ENCODE measurements around the gene ATRN.

The ATRN gene

DNA sequence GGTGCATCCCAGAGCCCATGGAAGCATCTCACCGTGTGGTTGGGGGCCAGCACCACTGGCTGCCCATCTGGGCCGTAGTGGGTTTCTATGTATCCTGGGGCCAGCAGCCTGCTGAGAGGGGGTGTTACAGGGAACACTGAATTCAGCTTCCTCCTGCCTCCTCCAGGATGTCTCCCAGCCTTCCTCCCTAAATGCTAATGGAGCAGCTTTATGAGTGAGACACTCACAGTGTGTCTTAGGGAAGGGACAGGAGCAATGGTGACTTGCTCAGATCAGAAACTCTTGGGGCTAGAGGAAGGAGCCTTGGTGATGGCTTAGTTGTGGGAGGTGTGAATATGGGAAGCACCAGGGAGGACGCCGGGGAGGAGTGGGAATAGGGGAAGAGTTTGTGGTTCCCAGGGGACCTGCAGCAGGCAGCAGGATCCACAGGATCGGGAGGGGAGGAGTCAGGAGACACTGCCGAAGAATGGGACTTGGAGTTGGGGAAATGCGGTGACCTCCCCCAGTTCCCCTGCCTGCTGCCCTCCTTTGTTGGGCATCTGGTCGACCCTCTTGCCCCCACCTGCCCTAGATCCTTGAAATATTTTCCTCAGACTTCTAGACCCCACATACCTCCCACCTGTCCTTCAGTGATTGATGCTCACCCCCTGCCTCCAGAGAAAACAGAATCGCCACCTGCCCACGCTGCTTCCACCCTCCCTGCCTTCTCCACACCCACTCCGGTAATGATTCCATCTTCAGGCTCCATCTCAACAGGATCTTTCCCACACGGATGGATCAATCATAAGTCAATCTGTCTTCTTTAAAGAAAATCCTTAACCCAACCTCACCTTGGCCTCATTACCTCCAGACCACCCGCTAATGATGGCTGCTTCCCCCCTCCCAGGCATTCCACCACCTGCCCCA lies 204.4 kb downstream of the ATRN start:
- no peak for DNase-seq (ENCODE audit: low read depth)

DNA sequence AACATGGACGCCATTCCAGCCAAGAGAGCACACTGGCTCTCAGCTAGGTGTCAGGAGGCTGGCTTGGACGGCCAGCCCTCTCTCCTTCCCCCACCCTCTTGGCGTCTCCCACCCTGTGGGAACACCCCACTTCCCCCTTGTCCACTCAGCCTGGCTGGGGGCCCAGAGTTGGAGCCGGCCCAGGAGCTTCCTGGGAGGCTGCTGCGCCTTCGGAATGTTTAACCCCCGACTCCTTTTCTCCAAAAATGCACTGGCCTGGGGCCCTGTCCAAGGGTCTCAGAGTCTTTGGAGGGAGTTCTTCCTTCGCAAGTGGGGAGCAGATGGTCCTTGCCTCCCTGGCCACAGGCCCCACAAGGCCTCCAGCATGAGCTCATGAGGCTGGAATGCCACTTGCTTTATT lies 206.9 kb downstream of the ATRN start:
- no peak for DNase-seq (ENCODE audit: low read depth)

DNA sequence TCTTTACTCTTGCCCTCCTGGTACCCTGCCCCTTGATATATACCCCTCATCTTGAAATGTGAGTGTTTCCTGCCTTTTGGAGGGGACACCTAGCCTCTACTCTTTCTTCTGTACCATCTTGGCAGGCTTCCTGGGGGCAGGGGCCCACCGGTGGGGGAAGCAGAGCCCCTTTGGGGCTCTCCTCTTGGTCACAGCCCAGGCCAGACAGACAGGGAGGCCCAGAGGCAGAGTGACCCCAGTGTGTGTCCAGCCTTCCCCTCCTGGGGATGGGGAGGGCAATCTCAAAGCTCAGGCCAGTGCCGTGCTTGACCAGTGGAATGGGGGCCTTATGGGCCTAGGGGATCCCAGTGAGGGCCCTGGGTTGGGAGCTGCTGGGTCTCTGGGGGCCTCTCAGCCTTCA lies 207.4 kb downstream of the ATRN start:
- DNase-seq (ENCODE audit: low read depth): no peak

DNA sequence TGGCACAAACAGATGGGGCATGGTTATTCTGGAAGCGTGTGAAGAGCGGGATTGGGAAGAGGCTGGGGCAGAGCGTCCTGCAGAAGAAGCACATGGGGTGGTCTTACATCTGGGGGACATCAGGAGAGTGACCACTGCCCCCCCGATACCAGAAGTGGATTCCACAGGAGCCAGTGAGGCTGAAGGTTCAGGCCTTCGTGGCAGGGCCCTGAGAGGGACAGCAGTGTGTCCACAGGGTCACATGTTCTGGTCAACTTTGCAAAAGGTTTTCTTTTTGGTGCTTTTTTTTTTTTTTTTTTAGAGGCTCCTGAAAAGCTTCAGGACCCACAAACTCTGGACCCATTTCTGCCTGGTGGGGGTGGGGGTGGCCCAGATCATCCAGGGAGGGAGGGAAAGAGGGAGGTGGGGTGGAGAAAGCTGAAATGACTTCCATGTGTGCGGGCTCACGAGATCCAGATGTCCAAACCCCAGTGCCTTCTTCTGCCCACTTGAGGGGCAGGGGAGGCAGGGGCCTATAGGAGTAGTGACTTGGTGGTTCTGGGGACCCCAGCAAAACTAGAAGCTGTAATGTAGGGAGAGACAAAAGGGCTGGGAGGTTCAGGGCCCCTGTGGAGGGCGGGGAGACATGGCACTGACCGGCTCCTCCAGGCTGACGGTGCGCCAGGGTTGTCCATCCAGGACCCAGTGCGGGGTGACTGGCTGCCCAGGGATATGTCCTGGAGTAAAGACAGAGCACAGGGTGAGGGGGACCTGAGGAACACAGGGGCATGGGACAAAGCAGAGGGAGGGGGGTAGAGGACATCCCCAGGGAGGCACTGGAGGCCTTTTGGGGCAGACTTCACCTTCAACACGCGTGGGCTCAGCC lies 208.3 kb downstream of the ATRN start:
- no peak for DNase-seq (ENCODE audit: low read depth)

DNA sequence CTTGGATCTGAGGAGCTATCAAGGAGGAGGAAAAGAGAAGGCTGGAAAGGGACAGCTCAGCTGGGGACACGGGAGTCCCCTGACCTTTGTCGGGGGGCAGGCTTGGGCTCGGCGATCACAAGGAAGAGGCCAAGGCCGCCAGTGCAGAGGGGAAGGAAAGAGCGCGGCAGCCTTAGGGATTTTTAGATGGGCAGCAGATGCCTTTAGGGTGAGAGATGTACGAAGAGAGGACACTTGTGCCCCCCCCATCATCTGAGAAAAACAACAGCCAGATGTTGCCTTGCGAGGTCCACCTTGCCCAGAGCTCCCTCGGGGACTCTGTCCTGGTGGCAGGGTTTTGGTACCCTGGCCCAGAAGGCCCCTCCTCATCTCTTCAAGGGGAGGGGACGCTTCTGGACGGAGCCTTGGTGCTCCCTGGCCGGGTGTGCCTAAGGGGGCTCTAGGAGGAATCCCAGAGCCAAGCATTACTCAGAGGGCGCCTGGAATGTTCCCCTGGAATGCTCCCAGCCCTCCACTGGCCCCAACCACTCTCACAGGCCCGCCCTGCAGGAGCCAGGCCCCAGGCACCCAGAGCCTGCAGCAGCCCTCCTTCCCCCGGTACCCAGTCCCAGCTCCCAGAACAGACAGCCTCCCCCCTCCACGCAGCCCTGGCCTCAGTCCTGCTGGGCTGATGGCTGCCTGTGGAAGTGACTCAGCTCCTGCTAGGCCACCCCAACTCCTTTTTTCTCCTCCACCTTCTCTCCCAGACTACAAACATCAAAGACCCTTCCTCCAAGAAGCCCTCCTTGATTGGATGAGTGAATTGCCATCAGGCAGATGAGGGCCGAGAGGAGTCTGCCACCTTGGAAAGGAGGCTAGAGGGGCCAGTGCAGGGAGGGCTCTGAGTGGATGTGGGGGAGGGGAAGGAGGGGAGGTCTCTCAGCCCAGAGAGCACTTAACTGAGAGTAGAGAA lies 209.2 kb downstream of the ATRN start:
- DNase-seq (ENCODE audit: low read depth): peak; percentile 70

DNA sequence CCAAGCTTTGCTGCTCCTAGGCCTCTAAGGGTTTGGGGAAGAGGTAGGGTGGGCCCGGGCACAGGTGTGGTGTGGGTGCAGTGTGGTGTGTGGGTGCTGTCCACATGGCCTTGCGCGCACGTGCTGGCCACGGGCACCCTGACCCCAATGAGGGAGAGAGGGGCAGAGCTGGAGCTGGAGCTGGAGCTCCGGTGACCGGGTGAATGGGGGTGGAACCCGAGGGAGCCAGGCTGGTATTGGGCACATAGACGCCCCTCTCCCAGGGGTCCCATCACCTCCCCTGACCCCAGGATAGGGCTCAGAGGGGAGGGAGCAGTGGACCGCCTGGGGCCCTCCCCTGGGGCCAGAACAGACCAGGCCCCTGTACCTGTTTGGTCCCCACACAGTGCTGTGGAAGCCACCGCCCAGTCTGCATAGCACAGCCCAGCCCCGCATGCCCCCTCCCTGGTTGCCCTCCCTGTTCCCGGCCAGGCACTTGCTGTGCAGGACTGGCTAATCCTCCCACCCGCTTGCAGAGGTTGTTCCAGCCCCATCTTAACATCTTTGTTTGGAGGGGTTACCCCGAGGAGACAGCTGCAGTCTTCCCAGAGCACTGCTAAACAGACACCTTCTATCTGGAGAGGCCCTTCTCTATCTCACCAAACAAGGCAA lies 210.0 kb downstream of the ATRN start:
- DNase-seq (ENCODE audit: low read depth): no peak

DNA sequence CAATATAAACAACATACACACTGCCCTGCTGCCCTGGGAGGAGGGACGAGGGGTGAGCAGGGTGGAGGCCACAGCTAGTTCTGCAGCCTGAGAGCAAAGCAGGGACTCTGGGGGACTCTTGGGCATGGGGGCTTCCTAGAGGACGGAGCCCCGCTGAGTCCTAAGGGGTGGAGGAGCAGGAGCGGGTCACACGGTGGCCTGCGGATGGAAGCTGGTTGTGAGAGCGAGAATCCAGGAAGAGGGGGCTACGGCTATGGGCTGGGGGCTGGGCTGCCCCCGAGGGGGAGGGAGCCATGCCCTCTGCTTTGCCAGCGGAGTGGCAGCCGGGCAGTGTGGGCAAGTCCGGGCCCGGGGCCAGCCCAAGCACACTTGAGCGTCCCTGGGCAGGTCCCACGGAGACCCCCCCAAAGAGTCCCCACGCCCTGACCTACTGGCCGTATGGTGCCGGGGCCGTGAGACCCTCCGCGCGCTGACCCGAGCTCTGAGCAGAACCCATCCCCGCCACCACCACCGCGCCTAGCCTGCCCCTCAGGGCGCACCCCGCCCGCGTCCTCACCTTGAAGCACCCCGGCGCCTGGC lies 210.6 kb downstream of the ATRN start:
- DNase-seq (ENCODE audit: low read depth): no peak

DNA sequence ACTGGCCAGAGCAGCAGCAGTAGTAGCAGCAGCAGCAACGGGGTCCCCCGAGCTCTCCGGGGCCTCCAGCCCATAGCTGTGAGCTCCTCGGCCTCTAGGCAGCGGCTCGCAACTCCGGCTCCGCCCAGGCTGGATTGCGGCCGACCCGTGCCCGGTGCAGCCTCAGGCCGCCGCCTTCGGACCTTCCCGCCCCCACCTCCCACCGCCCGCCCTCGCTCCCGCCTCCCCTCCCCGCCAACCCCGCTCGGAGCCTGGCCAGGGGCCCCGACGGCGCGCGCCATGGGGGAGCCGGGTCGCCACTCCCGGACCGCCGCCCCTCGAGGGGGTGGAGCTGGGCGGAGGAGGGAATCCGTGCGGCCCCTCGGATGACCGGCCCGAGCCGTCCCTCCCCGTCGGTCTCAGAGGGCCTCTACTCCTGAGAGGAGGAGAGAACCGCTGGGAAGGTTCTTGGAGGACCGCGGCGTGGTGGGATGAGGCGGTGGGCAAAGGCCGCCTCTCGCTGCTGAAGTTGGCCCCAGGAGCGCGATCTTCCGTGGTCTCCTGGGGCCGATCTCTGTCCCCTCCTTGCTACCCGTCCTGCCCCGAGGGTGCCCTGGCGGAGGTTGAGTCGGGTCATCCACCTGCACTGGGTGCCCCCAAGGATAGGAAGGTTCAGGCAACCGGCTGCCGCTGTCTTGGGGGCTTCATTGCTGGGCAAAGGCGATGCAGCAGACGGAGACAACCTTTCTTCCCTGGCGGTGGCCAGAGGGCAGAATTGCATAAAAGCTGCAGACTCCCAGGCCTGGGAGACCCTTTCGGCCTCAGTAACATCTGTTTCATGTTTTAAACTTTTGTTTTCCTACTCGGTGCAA lies 211.3 kb downstream of the ATRN start, which contains the start of gene ADAM33:
ADAM33 (minus strand) TSS at position 80 of the 851 bp plus-strand sequence; CDS start at position 74, 6 bp downstream.
- DNase-seq (ENCODE audit: low read depth): peak; percentile 39

DNA sequence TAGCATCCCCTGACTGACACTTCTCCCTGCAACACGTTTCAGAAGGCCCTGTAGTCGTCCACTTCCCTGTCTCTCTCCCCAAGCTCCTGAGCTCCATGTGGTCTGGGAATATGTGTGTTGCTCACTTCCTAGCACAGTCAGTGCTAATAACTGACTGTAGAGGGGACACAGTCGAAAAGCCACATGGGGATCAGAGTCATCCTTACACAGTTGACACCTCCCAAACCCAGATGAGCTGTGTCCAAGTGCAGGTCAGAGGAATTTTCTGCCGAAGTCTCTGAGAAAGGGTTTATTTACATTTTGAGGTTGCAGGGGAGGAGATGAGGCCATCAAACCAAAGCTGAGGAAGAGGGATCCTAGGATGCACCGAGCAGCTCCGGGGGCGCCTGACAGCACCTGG lies 214.5 kb downstream of the ATRN start:
- DNase-seq (ENCODE audit: low read depth): peak; percentile 12

DNA sequence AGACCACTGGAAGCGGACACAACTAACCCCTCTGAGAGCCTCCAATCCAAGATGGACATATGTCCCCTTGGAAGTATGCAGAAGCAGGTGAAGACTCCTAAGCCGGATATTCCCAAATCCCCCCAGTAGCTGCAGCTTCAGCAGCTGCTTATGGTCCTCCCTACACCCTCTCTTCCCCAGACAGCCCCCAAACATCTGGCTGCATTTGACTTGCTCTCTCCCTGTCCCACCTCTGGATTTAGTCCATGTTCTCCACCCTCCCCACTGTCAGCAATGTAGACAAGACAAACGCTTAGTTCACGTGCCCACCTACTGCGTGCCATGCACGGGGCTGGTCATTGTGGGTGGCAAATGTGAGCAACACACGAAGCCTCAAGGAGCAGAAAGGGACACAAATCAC lies 215.6 kb downstream of the ATRN start:
- no peak for DNase-seq (ENCODE audit: low read depth)

DNA sequence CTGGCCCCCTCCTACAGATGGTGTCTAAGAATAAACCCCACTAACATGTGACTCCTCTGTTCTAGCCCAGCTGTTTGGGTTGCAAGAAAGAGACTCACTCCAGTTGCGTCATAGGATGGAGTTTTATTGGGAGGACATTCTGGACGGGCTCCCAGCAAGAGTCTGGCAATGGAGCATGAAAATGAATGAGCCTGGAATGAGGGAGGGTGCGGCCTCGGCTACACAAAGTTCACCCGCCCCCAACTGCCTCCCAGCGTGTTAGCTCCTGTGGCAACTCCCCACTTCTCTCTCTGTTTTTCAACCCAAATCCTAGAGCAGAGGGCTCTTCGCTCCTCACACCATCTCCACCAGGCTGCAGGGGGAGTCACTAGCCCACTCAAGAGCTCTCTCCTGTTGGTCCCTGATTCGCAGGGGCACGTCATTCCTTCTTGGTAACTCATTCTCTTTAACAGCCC lies 216.1 kb downstream of the ATRN start:
- DNase-seq (ENCODE audit: low read depth): peak; percentile 63

DNA sequence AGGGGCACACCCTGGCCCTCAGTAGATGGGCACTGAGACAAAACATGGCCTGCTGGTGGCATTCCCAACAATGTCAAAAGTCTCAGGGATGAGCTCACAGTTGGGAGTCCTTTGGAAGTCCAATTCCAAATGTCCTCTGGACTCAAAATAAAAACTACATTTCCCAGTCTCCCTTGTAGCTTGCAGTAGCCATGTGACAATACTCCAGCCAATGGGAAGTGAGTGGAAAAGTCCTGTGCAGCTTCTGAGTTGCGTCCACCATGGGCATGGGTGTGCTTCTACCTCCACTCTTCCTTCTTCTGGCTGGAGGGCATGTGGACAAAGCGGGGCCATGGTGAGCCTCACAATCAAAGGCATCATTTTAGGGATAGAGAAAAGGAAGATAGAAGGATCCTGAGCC lies 216.8 kb downstream of the ATRN start:
- peak; percentile 60 for DNase-seq (ENCODE audit: low read depth)

DNA sequence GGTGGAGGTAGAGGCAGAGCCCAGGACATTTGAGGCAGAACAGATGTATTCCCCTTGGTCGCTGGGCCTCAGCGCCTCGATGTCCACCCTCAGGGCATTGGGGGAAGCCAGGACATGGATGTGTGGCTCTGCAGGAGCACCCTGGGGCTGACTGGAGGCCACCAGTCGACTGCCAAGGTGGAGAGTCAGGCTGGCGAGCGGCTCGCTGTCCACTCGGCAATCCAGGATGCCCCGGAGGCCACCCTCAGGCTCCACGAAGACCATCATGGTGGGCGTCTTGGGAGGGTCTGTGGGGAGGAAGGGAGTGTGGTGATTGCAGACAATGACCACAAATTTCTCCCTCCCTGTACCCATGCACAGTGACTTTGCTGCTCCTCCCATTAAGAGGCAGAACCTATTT lies 219.2 kb downstream of the ATRN start:
- no peak for DNase-seq (ENCODE audit: low read depth)

DNA sequence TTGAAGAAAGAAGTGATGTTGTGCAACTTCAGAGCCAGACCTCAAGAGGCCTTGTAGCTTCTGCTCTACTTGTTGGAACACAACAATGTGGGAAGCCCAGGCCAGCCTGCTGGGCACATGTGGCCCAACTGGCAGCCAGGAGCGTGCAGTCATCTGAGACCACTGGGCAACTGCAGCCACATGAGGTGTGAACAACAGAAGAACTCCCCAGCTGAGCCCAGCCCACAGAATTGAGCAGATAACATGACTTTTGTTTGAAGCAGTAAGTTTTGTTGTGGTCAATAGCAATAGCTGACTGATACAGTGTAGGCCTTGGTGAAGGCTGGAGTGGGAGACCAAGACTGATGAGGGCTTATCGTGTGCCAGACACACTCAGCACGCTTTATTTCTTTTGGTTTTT lies 219.6 kb downstream of the ATRN start:
- no peak for DNase-seq (ENCODE audit: low read depth)

DNA sequence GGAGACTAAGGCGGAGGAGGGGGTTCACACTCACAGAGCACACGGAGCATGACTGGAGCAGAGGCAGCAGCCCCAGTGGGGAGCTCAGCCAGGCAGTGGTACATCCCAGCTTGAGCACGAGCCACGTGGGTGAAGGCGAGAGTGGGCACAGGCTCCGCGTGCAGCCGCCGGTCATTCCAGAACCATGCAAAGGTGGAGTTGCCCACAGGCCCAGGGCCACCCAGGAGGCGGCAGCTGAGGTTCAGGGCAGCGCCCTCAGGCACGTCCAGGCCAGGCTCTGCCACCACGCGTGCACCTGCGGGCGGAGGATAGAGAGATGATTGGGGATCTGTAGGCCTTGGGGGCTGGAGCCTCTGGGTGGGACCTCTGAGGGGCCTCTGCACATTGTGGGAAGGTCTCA lies 220.5 kb downstream of the ATRN start:
- no peak for DNase-seq (ENCODE audit: low read depth)

DNA sequence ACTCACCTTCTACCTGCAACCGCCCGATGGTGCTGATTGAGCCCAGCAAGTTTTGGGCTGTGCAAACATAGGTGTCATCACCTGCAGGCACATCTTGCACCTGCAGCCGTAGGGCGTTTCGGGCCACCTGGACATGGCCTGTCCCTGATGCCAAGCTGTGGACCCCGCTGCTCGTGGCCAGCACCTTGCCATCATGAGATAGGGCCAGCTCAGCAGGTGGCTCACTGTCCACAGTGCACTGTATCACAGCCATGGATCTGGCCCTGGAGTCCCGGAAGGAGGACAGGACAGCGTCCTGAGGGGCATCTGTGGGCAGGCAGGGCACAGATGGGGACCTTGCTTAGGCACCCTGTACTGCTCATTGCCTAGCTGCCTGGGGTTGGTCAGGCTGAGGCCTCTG lies 221.1 kb downstream of the ATRN start:
- DNase-seq (ENCODE audit: low read depth): no peak

DNA sequence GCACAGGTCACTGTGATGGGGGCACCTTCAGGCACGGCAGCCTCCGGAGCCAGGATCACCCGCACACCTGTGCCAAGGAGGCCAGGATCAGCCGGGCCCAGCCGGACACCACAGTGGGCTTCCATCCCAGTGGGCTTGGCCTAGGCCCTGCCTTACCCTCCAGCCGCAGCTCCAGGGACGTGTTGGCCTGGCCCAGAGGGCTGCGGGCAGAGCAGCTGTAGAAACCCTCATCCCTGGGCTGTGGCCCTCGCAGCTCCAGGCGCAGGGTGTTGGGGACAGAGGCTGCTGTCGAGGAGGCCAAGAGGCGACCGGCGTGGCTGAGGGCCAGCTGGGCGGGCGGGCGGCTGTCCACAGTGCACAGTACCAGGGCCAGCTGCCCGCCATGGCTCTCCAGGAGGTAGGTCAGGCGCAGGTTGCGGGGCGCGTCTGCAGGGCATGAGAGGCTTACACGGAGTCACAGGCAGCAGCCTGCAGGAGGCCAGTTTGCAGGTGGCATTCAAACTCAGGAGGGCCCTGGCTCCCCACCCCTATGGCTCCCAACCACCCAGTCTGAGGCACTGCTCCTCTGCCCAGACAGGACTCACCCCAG lies 222.0 kb downstream of the ATRN start:
- DNase-seq (ENCODE audit: low read depth): no peak

DNA sequence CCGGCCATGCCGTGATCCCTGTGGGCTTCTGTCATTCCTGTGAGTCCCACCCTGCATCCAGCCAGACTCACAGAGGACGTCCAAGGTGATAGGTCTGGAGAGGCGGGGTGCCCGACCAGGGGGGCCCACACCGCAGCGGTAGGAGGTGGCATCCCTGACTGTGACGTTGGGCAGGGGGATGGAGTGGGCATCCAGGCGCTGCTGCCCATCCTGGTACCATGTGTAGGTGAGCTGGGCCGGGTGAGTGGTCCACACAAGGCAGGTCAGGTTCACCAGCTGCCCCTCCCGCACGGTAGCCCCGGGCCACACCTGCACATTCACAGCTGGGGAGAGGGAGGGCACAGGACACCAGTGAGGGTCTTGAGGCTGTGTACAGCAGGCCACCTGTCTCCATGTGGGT lies 222.6 kb downstream of the ATRN start:
- DNase-seq (ENCODE audit: low read depth): no peak

DNA sequence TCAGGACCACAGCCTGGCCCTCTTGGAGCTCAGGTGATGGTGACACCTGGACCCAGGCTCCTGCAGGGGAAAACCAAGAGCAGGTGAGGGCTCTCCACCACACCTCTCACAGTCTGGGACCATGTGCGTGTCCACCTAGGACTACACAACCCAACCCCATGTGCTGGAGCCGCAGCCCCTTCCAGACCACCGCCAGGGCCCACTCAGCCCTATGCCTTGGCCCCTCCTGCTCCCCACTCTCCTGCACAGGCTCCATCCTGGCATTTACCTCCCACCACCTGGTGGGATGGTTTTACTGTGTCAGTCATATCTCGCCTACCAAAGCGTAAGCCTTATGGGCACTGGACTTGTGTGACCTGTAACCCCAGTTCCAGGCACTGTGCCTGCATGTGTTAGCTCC lies 224.0 kb downstream of the ATRN start:
- DNase-seq (ENCODE audit: low read depth): no peak

DNA sequence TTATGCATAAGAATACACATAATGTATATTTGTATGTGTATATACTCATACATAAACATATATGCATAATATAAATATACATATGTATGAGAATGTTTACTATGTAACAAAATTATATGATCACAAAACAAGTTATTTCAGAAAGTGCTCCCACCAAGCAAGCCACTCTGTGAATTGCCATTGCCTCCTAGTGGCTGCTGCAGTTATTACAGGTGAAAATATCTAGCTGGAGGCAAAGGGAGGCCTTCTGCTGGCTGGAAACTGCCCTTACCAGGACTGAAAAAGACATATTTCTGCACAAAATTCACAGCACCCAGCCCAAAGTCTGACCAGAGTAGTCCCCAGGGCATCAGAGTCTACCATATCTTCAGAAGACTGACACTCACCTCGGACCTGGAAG lies 225.4 kb downstream of the ATRN start:
- DNase-seq (ENCODE audit: low read depth): no peak

Data from ELR (cell line).